Uterus (tissue), 4 donors: ENCODE measurements around the gene EHBP1L1. TPM values are rescaled to one million over a fixed set of nuclear protein-coding genes. Genes with fewer than 3 reads are reported as not detected.

ENCODE experiments used
- DNase-seq, 2 donors: peaks; one replicate each; pipeline ENCODE4 v3.0.0-alpha.2; 2019 to 2020
- H3K27ac ChIP-seq, 2 donors: fragments of 200-600 bp; sonication (generic); 1 replicate in 1 of 2; 2 replicates in 1 of 2; pipeline ENCODE4 v1.5.1; 2016 to 2018
- H3K27me3 ChIP-seq, 2 donors: fragments of 200-600 bp; sonication (generic); one replicate each; pipeline ENCODE4 v1.5.1; 2018 to 2019; ENCODE audit warnings: control low read depth in 1 of 2
- H3K36me3 ChIP-seq, 2 donors: fragments of 200-600 bp; sonication (generic); one replicate each; pipeline ENCODE4 v1.5.1; 2019; ENCODE audit warnings: control low read depth in 1 of 2
- H3K4me1 ChIP-seq, 2 donors: fragments of 200-600 bp; sonication (generic); one replicate each; pipeline ENCODE4 v1.5.1; 2018 to 2019; ENCODE audit warnings: control low read depth in 1 of 2
- H3K4me3 ChIP-seq, 2 donors: fragments of 200-600 bp; sonication (generic); 1 replicate in 1 of 2; 2 replicates in 1 of 2; pipeline ENCODE4 v1.5.1; 2018 to 2019; ENCODE audit warnings: mild to moderate bottlenecking in 1 of 2
- H3K9me3 ChIP-seq, 2 donors: fragments of 200-600 bp; sonication (generic); one replicate each; pipeline ENCODE4 v1.5.1; 2019; ENCODE audit warnings: control low read depth in 1 of 2
- POLR2A ChIP-seq, 2 donors: fragments of 450-650 bp; IDR thresholded peaks; one replicate each; pipeline ENCODE4 v1.6.1; 2016; ENCODE audit warnings: antibody characterized with exemption in 2 of 2, mild to moderate bottlenecking in 1 of 2, moderate library complexity in 1 of 2
- intact Hi-C: fragments of 100-400 bp; cut with DNase I; formaldehyde crosslinking; loops from one replicate; pipeline ENCODE4 v1.15.1; 2023; ENCODE audit warnings: low total_unique reads
- total RNA-seq, 4 donors: library from RNA; depleted of rRNA in 3 of 4; stranded (reverse); fragments of >200 nt in 3 of 4; gene quantifications; one replicate each; pipeline versions ENCODE4 v1.1.0 to v1.2.4, GENCODE V29; 2014 to 2023
- TF ChIP-seq, protein P1 (sequence below), 4 experiments: fragments of 200-600 bp in 2 of 4; fragments of 450-650 bp in 2 of 4; sonication (generic) in 2 of 4; IDR thresholded peaks; one replicate each; pipeline ENCODE4 v1.5.1; 2016 to 2019; ENCODE audit warnings: antibody characterized with exemption in 4 of 4, mild to moderate bottlenecking in 2 of 4, moderate library complexity in 1 of 4
- donor health status: DM: yes; HTN: yes; CAD: no.

EHBP1L1 gene
- total RNA-seq, 4 donors from 2014 or later: 44.2 to 159 (median 69.5) TPM

DNA sequence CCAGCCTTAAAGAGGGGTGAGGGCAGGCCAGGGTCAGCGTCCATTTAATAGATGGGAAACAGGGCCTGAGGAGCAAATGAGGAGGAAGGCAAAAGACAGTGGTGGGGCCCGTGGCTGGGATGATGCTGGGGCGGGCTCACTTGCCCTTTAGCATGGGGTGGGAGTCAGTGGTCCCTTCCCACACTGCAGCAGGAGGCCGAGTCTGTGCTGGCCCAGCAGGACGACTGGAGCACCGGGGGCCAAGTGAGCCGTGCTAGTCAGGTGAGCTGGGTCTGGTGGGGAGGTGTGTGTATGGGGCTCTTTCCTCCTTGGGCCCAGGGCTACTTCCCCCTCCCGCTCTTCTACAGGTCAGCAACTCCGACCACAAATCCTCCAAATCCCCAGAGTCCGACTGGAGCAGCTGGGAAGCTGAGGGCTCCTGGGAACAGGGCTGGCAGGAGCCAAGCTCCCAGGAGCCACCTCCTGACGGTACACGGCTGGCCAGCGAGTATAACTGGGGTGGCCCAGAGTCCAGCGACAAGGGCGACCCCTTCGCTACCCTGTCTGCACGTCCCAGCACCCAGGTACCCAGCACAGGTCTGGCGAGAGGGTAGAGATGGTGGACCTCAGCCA lies 38.1 kb upstream of the EHBP1L1 start:
- TF ChIP-seq, protein P1, sequence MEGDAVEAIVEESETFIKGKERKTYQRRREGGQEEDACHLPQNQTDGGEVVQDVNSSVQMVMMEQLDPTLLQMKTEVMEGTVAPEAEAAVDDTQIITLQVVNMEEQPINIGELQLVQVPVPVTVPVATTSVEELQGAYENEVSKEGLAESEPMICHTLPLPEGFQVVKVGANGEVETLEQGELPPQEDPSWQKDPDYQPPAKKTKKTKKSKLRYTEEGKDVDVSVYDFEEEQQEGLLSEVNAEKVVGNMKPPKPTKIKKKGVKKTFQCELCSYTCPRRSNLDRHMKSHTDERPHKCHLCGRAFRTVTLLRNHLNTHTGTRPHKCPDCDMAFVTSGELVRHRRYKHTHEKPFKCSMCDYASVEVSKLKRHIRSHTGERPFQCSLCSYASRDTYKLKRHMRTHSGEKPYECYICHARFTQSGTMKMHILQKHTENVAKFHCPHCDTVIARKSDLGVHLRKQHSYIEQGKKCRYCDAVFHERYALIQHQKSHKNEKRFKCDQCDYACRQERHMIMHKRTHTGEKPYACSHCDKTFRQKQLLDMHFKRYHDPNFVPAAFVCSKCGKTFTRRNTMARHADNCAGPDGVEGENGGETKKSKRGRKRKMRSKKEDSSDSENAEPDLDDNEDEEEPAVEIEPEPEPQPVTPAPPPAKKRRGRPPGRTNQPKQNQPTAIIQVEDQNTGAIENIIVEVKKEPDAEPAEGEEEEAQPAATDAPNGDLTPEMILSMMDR (IDR thresholded peaks at IDR 0.05): no peak
- TF ChIP-seq POLR2A (IDR thresholded peaks at IDR 0.05): no peak
- H3K27me3 ChIP-seq: no peaks in the 10 kb centered on the region
- no peak overlapping the region for H3K4me3 ChIP-seq
- peaks cover 10 to 12% of the 10 kb centered on the region in 2 donors for H3K4me1 ChIP-seq
- H3K27ac ChIP-seq: no peak overlapping the region
- DNase-seq: no peak
- intact Hi-C loops: loop anchor here (10.0 kb wide), 1 partner anchor 47 kb away; no protein-coding TSS in a partner anchor
- no peaks in the 10 kb centered on the region for H3K36me3 ChIP-seq
- H3K9me3 ChIP-seq: no peaks in the 10 kb centered on the region

DNA sequence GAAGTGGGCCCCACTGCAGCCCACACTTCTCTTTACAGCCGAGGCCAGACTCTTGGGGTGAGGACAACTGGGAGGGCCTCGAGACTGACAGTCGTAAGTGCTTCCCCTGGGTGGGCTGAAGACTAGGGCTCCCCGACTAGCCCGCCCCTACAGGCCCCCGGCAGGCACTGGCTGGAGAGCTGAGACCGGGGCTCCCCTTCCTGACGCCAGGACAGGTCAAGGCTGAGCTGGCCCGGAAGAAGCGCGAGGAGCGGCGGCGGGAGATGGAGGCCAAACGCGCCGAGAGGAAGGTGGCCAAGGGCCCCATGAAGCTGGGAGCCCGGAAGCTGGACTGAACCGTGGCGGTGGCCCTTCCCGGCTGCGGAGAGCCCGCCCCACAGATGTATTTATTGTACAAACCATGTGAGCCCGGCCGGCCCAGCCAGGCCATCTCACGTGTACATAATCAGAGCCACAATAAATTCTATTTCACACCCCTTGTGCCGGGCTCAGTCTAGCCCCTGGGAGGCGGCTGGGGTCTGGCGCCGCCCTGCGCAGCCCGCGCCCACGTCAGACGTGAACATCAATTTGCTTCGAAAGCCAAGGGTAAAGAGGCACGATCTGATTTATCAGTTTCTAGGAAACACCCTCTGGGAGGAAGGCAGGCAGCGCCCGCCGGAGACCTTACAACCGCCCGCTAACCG lies 37.5 kb upstream of the EHBP1L1 start:
- intact Hi-C loops: loop anchor here (10.0 kb wide), 1 partner anchor 46 kb away; no protein-coding TSS in a partner anchor
- DNase-seq: no peak
- peaks cover 10 to 12% of the 10 kb centered on the region in 2 donors for H3K4me1 ChIP-seq

DNA sequence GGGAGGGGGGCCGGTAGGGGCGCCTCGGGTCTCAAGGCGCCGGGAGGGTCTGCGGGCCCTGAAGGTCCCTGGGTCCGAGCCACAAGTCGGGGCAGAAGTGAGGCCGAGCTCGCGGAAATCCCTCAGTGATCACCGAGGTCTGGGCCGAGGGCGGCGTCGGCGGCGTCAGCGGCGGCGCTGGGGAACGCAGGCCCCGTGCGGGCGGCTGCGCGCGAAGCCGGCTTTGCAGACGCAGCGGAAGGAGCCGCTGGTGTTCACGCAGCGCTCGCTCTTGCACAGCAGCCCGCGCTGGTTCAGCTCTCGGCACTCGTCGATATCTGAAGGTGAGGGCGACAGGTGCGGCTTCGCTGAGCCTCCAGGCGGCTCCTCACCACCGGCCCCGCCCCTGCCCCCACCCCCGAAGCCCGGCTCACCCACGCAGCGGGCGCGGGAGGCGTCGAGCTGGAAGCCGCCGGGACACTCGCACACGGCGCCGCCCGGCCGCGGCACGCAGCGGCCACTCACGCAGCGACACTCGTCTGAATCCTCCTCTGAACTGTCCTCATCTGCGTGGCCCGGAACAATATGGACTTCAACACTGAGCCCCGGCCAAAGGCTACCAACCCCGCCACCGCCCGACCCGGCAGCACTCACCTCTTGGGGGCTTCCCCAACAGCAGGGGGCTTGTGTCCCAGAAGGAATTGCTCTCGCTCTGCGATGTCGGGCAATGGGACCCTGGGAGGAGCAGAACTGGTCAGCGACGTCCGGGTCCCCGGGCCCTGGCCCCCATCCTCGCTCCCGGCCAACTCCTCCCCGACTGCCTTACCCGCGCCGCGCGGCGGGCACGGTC lies 36.7 kb upstream of the EHBP1L1 start:
- no peaks in the 10 kb centered on the region for H3K27me3 ChIP-seq
- H3K4me3 ChIP-seq: no peak overlapping the region
- H3K9me3 ChIP-seq: no peaks in the 10 kb centered on the region
- H3K4me1 ChIP-seq: peaks cover 10 to 12% of the 10 kb centered on the region in 2 donors
- intact Hi-C loops: loop anchor here (10.0 kb wide), 1 partner anchor 46 kb away; no protein-coding TSS in a partner anchor
- H3K27ac ChIP-seq: peak overlapping the region; percentile 90 to 93
- TF ChIP-seq, protein P1 (IDR thresholded peaks at IDR 0.05): no peak
- no peak for TF ChIP-seq POLR2A (IDR thresholded peaks at IDR 0.05)
- DNase-seq: peak in 1 of 2 donors; percentile 42
- no peaks in the 10 kb centered on the region for H3K36me3 ChIP-seq

More for the DNA sequence above, 37.5 kb upstream of the EHBP1L1 start:
- TF ChIP-seq POLR2A (IDR thresholded peaks at IDR 0.05): no peak
- TF ChIP-seq, protein P1 (IDR thresholded peaks at IDR 0.05): no peak
- Histone ChIP-seq H3K27ac (no peak overlapping the region), H3K36me3 (no peaks in the 10 kb centered on the region), H3K27me3 (no peaks in the 10 kb centered on the region), H3K4me3 (no peak overlapping the region), H3K9me3 (no peaks in the 10 kb centered on the region)

DNA sequence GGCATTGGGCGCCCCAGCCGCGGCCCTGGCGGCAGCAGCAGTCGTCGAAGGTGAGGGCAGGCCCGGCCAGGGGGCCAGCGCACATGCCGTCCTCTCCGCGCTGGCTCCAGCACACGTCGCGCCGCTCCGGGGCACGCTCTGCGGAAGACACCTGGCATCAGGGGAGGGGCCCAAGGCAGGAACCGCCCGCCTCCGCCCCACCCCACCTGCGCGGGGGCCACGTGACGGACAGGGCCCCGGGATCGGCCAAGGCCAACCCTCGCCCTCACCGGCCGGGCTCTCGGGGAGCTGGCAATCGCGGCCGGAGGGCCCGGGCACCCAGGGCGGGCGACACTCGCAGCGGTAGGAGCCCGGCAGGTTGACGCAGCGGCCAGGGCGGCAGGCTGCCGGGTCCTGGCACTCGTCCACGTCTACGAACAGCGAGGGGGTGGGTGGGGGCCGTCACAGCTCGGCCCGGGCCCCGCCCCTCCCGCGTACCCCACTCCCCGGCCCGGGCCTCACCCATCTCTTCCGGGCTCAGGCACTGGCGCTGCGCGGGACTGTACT lies 36.0 kb upstream of the EHBP1L1 start:
- DNase-seq: no peak
- H3K27ac ChIP-seq: peak overlapping the region; percentile 90 to 93
- intact Hi-C loops: loop anchor here (10.0 kb wide), 1 partner anchor 45 kb away; no protein-coding TSS in a partner anchor
- peaks cover 10 to 12% of the 10 kb centered on the region in 2 donors for H3K4me1 ChIP-seq
- H3K4me3 ChIP-seq: peak overlapping the region; percentile 37 to 48
- no peaks in the 10 kb centered on the region for H3K36me3 ChIP-seq
- no peaks in the 10 kb centered on the region for H3K9me3 ChIP-seq
- no peak for TF ChIP-seq POLR2A (IDR thresholded peaks at IDR 0.05)
- TF ChIP-seq, protein P1 (IDR thresholded peaks at IDR 0.05): peak in 2 of 4 experiments; percentile 53 to 80
- H3K27me3 ChIP-seq: no peaks in the 10 kb centered on the region
